ENCODE data around the gene INTS7.
"Not testable (repeated sequence)": the region's sequence is repeated elsewhere in the genome, so short reads cannot be mapped to it uniquely, and the experiment has no call there.

INTS7 gene

DNA sequence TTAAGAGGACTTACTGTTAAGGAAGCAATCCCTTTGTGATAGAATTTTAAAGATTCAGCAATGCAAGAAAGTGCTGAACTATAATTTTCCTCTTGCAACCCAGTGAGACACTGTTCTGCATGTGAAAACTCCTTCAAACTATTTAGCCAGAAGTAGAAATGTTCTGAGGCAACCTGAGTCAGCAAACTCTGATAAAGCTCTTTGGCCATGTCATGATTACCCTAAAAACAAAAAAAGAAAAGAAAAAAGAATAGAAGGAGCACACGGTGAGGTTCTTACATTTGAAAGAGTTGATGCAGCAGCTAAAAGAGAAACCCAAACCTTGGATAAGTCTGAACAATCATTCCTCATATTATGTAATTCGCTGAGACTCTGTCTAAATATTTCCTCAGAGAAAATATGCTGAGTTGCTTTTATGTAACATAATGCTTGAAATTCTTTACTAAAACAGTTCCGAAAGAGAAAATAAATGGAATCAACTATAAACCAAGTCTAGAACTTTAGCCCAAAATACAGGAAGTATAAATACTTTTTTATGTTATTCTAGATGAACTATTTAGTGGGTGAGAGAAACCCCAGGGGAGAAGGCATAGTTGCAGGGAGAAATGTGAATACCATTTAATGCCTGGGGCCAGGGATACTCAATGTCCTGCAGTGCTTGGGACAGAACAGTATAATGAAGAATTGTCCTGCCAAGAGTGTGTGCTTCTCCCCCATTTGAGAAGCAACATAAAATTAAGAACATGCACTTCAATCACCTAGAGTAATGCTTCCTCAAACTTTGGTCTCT, 60.0 kb downstream of the INTS7 start:
- DNase-seq (ENCODE audit: low read depth) = no peak

DNA sequence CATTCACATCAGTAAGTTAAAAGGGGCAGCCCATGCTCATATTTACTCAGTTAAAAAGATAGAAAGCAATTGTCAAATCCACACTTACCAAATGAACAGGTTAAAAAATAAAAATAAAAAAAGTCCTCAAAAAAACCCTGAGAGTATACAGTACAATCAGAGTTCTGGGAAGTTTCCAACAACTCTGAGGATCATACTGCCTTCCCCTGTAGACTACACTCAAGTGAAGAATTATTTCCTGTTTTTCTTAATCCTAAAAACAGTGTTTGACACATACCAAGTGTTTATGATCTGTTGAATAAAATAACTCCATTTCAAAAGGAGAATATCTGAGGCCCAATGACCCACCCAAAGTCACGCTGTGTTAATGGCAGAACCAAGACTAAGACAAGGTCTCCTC, 61.8 kb downstream of the INTS7 start:
- no peak for DNase-seq (ENCODE audit: low read depth)

DNA sequence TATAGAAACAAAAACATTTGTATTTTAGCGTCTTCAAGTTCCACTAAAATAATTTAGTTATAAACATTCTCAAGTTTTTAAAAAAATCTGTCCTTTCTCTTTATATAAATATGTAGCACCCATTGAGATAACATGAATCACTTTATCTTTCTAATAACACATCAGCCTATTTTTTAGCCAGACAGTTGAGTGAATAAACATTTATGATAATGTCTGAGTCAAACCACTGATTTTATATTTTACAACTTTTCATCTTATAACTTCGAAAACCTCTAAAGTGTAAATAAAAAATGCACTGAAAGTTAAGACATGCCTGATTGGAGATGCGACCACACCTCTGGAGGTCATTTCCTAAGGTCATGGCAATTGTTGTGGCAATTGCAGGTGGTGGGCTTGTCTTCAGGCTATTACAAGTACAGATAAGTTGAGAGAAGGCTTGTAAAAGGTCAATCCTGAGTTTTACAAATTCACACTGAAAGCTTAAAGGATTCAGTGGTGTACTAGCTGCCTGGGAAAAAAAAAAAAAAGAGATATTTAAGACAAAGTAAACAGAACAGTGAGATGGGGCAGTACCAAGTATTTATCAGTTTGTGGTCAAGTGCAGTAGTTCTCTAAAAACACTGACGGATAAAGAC, 67.0 kb downstream of the INTS7 start:
- DNase-seq (ENCODE audit: low read depth) = no peak

DNA sequence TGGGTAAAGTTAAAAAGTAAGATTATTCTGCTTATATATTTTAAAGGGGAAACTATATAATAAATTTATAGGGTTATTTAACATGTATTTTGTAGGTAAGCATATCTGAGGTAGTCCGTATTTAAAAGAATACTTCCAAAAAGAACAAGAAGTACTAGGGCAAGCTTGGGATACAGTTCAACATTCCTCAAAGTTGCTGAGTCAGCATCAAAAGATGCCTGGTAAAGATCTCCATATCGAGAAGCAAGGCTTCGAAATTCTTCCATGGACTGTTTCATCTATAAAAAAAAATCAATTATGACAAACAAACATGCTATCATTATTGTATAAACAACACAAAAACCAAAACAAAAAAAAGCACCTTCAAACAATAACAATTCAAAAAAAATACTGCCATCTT, 67.7 kb downstream of the INTS7 start:
- DNase-seq (ENCODE audit: low read depth) = no peak

DNA sequence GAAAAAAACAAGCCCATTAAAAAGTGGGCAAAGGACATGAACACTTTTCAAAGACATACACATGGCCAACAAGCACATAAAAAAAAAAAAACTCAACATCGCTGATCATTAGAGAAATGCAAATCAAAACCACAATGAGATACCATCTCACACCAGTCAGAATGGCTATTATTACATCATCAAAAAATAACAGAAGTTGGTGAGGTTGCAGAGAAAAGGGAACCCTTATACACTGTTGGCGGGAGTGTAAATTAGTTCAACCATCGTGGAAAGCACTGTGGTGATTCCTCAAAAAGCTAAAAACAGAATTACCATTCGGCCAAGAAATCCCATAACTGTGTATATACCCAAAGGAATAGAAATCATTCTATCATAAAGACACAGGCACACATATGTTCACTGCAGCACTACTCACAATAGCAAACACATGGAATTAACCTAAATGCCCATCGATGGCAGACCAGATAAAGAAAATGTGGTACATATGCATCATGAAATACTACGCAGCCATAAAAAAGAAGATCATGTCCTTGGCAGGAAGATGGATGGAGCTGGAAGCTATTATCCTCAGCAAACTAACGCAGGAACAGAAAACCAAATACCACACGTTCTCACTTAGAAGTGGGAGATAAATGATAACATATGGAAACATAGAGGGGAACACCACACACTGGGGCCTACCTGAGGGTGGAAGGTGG, 70.1 kb downstream of the INTS7 start:
- no peak for DNase-seq (ENCODE audit: low read depth)

DNA sequence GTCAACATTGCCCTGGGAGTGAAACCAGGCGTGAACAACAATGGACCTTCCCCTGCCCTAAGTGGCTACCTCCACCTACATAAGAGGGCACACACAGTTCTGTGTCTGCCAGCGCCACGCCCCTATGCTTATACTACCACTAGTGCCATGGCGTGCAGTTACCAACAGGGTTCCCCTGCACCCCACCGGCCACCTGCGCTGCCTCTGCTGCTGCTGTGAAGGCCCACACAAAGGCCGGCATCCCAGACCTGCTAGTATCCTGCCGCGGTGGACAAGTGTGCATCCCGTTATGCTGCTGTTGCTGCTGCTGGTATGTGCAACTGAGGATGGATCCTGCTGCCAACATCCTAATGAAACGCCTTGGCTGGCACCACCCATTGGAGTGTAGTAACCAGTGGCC, 75.7 kb downstream of the INTS7 start:
- DNase-seq (ENCODE audit: low read depth) = no peak

DNA sequence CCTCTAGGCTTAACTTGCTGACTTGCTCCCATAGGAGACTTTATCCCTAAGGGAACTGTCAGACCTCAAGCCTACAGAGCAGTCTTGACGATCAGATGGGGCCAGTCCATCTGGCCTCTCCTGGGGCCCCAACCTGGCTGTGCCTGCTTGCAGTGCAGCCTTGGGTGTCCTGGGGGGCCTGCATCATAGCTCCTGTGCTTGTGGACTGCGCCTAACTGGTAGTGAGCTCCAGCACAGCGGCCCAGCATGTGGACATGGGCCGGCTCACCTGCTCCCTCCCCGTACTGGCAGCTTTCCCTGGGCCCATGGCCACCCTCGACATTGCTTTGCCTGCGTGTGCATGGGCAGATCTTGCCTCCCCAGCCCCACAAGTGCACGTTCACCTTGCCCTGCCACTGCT, 76.1 kb downstream of the INTS7 start:
- no peak for DNase-seq (ENCODE audit: low read depth)

DNA sequence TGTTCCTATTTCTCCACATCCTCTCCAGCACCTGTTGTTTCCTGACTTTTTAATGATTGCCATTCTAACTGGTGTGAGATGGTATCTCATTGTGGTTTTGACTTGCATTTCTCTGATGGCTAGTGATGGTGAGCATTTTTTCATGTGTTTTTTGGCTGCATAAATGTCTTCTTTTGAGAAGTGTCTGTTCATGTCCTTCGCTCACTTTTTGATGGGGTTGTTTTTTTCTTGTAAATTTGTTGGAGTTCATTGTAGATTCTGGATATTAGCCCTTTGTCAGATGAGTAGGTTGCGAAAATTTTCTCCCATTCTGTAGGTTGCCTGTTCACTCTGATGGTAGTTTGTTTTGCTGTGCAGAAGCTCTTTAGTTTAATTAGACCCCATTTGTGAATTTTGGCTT, 81.3 kb downstream of the INTS7 start:
- not testable (repeated sequence) for DNase-seq (ENCODE audit: low read depth)

DNA sequence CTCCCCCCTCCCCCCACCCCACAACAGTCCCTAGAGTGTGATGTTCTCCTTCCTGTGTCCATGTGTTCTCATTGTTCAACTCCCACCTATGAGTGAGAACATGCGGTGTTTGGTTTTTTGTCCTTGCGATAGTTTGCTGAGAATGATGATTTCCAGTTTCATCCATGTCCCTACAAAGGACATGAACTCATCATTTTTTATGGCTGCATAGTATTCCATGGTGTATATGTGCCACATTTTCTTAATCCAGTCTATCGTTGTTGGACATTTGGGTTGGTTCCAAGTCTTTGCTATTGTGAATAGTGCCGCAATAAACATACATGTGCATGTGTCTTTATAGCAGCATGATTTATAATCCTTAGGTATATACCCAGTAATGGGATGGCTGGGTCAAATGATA, 81.8 kb downstream of the INTS7 start:
- DNase-seq (ENCODE audit: low read depth) = not testable (repeated sequence)

DNA sequence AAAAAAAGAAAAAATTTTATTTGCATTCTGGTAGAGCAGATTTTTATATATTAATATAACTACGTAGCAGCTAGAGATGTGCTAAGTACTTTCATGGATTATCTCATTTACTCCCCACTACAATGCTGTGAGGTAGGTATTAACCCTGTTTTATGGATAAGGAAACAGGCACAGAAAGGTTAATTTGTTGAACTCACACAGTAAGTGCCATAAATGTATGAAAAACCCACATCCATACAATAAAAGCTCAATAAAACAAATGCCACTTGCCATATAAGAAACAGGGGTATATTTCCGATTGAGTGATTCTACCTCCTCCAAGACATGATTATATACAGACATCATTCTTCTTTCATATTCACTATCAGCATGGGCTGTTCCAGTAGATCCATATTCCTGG, 83.1 kb downstream of the INTS7 start:
- DNase-seq (ENCODE audit: low read depth) = no peak

DNA sequence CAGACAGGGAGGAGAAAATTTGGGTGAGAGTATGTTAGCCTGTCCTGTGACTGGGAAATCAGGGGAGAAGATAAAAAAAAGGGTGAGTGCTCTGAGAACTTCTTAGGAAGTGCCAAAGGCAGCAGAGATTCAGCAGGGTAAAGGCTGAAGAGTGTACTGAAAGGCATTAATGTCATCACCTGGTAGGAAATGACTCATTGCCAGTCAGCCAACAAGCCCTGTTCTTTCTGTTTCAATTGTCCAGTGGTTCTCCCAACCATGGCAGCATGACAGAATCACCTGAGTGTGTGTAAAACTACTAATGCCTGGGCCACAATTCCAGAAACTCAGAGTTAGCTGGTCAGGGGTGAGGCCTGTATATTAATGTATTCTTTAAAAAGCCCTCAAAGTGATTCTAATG, 83.5 kb downstream of the INTS7 start:
- DNase-seq (ENCODE audit: low read depth) = peak; percentile 30

DNA sequence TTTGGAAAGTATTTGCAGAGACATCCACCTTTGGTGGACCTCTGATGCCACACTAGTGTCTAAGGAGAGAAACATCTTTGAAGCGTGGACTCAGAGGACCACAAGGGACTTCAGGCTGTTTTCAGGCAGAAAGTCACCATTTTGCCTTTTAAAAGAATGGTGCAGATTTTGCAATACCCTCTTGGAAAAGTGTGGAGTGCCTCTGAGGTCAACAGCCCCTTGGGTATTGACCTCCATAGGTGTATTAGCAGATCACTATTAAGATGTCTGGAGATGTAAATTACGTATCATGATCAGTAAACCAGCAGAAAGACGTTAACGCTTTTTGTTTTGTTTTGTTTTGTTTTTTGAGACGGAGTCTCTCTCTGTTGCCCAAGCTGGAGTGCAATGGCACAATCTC, 87.0 kb downstream of the INTS7 start:
- DNase-seq (ENCODE audit: low read depth) = no peak

DNA sequence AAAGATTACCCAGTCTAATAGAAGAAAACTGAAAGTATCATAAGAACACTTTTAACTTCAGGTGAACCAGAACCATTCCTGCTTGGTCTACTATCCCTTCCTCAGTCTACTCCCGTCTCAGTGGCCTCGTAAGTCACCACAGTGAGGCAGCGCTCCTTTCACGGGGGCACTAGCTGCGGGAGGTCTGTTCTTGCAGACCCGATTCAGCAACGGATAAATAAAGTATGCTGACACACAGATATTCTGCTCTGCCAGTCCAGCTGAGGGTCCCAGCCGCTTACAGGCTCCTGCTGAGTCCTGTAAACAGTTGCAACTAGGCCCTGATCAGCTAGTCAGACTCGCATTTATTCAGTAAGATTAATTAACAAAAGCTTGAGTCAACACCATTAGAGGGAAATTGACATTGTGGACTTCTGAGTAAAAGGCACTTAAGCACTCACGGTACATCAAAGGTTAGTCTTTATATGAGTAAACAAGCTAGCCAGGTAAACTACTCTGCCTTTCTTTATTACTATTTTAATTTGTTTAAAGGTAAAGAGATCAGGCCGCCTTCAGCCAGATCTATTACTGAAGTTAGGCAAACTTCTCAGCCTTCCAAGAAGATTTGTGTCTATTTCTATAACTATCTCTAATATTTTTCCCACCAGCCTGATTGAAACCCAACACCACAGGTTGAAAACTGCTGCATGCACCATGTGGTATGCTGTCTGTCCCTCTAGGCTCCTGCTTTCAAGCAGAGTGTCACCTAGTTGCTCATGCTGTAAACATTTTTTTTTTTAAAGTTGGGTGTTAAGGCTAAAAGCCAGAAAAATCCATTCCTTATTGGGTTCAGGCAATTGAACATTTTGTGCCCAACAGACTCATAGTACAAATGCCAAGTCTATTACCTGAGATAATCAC, 87.7 kb downstream of the INTS7 start:
- no peak for DNase-seq (ENCODE audit: low read depth)

DNA sequence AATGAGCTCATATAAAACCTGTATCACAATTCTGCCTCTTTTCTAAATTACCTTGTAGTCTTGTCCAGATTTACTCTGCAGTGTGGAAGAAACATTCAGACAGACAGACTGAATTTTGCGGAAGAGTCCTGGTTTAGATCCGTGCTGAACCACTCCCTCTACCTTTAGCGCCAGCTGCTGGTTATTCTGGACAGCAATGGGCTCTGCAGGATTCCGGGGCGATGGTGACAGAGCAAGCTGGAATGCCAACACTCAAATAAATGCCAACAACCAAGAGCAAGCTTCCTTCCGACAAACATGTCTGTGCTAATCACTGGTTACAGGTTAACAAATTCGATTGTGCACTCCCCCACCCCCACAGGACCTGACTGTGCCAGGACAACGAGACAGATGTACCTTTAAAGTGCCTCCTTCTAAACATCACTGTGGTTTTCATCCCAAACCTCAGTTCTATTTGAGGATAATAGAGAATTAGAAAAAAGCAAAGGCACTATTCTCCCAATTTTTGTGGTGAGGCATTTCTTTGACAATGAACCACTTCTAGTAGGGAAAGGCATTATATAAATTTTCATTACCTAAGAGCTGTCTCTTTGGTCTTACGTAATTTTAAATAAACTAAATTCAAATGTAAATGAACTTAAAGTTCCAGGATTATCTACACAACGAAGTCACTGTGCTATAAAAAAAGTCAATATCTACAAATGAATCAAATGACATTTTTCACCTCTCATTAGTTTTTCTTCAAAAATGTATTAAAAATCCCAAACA, 90.4 kb downstream of the INTS7 start:
- DNase-seq (ENCODE audit: low read depth) = no peak

DNA sequence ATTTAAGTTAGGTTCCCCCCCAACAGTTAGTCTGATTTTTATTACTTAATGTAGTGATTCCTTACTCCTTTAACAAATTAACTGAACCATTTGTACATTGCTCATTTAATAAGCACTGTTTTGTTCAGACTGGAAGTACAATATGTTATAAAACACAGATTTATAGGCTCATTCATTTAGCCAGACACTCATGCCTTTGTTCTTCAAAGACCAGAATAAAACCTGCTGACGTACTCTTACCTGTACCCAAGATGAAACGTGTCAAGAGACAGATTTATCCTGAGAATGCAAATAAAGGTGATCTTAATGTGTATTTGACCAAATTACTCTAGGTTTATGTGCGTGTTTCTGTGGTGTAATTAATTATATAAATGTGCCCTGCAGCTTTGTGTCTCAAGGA, 92.8 kb downstream of the INTS7 start:
- no peak for DNase-seq (ENCODE audit: low read depth)

DNA sequence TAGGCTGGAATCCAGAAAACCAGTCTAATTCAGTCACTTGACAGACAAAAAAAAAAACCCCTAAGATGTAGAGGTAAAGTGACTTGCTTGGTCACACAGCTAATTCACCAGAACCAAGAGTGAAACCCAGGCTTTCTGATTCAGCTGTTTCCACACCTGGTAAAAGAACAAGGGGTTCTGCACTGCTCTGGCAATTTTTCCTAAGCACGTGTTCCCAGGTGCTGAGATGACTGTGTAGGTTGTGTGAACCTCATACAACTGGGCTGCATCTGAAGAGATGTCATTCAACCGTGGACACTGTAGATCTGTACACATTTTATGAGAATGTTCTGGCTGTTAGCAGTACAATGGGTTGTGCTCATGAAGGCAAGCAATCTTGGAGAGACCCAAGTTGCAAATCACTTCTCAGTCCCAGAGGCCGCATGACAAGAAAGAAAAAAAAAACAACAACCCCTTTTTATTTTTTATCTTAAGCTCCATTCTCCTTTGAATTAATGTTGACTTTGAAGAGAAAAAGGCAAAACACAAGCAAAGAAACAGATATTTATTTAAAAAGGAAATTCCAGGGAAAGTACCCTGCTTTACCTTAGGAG, 95.4 kb downstream of the INTS7 start:
- no peak for DNase-seq (ENCODE audit: low read depth)

DNA sequence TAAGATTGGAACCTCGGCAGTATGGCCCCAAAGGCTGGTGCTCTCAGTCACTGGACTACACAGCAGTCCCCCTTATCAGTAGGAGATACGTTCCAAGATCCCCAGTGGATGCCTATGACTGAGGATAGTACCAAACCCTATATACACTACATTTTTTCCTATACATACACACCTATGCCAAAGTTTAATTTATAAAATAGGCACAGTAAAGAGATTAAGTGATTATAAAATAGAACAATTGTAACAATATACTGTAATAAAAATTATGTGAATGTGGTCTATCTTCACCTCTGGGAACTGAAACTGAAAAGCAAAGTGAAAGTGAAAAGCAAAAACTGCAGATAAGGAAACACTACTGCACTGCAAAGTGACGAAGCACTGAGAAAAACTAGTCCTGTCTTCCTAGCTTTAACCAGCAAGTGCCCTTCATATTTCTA, 96.8 kb downstream of the INTS7 start:
- no peak for DNase-seq (ENCODE audit: low read depth)

DNA sequence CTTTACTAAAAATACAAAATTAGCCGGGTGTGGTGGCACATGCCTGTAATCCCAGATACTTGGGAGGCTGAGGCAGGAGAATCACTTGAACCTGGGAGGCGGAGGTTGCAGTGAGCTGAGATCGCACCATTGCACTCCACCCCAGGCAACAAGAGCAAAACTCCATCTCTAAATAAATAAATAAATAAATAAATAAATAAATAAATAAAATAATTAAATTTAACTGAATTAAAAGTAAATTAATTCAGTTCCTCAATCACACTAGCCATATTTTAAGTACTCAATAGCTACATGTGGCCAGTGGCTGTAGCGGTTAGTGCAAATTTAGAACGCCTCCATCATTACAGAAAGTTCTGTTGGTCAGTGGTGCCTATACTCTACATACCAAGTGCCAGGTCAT, 97.9 kb downstream of the INTS7 start:
- not testable (repeated sequence) for DNase-seq (ENCODE audit: low read depth)

DNA sequence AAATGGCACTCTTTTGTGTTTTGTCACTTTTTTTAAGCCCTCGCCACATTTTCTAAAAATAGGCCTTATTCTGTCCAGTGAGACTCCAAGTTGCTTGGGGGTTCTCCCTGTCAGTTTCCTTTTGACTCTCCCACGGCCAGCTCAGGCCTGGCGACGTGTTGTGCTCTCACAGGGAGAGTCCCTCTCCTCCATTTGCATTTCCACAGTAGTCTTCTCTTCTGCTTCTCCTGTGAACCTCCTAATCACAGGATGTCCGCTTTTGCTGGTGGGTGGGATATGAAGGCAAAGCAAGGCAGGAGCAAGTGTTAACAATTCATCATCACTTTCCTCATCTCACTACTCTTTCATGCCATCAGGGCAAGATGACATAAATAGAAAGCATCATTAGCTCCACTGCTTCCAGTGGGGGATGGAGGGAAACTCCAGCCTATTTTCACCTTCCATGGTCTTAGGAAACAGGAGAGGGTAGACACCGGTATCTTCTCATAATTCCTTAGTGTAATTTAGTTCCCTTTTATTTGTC, 99.8 kb downstream of the INTS7 start:
- no peak for DNase-seq (ENCODE audit: low read depth)

DNA sequence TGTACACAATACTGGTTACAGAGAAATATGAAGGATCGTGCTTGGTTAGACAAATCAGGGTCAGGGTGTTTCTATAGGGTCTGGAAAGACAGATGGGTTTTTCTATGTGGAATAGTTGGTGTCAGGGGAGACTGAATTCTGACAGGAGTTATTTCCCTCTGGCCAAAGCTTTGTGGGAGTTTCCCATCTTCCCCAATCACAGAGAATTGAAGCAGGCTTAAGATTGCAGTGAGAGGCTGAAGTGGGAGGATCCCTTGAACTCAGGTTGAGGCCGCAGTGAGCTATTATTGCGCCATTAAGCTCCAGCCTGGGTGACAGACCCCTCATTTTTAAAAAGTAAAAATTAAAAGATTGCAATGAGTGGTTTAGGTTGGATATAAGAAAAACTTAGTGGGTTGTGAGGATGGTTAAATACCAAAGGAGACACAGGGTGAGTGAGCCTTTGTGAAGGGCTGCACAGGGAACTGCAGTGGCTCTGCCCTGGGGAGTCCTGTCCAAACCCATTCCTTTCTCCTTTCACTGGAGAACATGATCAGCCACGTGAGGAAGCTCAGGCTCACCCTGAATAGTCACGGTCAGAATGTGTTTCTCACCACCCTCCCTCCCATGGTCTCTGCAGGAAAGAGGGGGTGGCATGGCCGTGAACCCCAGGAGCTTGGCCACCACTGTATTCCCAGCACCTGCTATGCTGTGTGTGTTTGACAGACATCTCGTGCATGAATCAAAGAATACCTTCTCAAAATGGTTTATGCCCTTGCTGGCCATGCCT, 101.2 kb downstream of the INTS7 start:
- no peak for DNase-seq (ENCODE audit: low read depth)
